ENCODE results near the gene PSMD1. TPM values are rescaled to one million over a fixed set of nuclear protein-coding genes. Genes with fewer than 3 reads are reported as not detected.

The PSMD1 gene
- polyA plus RNA-seq, 1 donor (not counting 4 experiments of a cell fraction or from before 2014, with no cell fraction given) = 262 TPM

- TF ChIP-seq CTCF (optimal IDR thresholded peaks at IDR 0.05 in 1 of 3, IDR thresholded peaks at IDR 0.05 in 1 of 3, conservative IDR thresholded peaks at IDR 0.05 in 1 of 3; ENCODE audit: extremely low read depth in 1 of 3, insufficient read depth in 2 of 3, low read length in 3 of 3) = no peak
- TF ChIP-seq EZH2 (IDR thresholded peaks at IDR 0.05; ENCODE audit: low read length) = no peak
- Histone ChIP-seq H3K9ac (ENCODE audit: control insufficient read depth, extremely low read depth, insufficient read depth, low read length) (no peak overlapping the region), H3K27me3 (ENCODE audit: control insufficient read depth, extremely low read depth, insufficient read depth, low read length) (peaks cover 25% of the 10 kb centered on the region), H3K36me3 (ENCODE audit: control insufficient read depth in 2 of 2, extremely low read depth in 1 of 2, insufficient read depth in 2 of 2, low read length in 2 of 2) (no peaks in the 10 kb centered on the region), H3K9me3 (ENCODE audit: control insufficient read depth, low read depth, low read length) (no peaks in the 10 kb centered on the region), H3K4me1 (ENCODE audit: control insufficient read depth, extremely low read depth, insufficient read depth, low read length) (no peaks in the 10 kb centered on the region), H3K4me2 (ENCODE audit: control insufficient read depth, extremely low read depth, insufficient read depth, low read depth, low read length) (no peak overlapping the region), H3K79me2 (ENCODE audit: control insufficient read depth, insufficient read depth, low read length) (no peaks in the 10 kb centered on the region), H3K4me3 (ENCODE audit: control insufficient read depth in 2 of 3, extremely low read depth in 1 of 3, insufficient read depth in 2 of 3, low read depth in 1 of 3, low read length in 3 of 3) (no peak overlapping the region), H4K20me1 (ENCODE audit: control insufficient read depth, extremely low read depth, insufficient read depth, low read length) (no peaks in the 10 kb centered on the region), H2AFZ (ENCODE audit: control insufficient read depth, low read length) (no peak overlapping the region), H3K9me1 (ENCODE audit: control insufficient read depth, extremely low read depth, insufficient read depth, low read length) (no peaks in the 10 kb centered on the region), H3K27ac (ENCODE audit: control insufficient read depth, insufficient read depth, low read length) (no peak overlapping the region)
- dilution Hi-C loops (cut with MboI; ENCODE audit: extremely low pct_ligation_motif_present, low sequenced_read_pairs) = no loop called here
- no peak for DNase-seq (ENCODE audit: low read depth, low spot score)
- no peak for FAIRE-seq
Observed at GRCh38 chr2:231032575-231033140, 24.0 kb upstream of the PSMD1 start.

GRCh38 chr2:231033147-231034132, 23.2 kb upstream of the PSMD1 start:
- no peak overlapping the region for H3K4me3 ChIP-seq (ENCODE audit: control insufficient read depth in 2 of 3, extremely low read depth in 1 of 3, insufficient read depth in 2 of 3, low read depth in 1 of 3, low read length in 3 of 3)
- TF ChIP-seq CTCF (optimal IDR thresholded peaks at IDR 0.05 in 1 of 3, IDR thresholded peaks at IDR 0.05 in 1 of 3, conservative IDR thresholded peaks at IDR 0.05 in 1 of 3; ENCODE audit: extremely low read depth in 1 of 3, insufficient read depth in 2 of 3, low read length in 3 of 3) = no peak
- TF ChIP-seq EZH2 (IDR thresholded peaks at IDR 0.05; ENCODE audit: low read length) = no peak
- H4K20me1 ChIP-seq (ENCODE audit: control insufficient read depth, extremely low read depth, insufficient read depth, low read length) = no peaks in the 10 kb centered on the region
- no peaks in the 10 kb centered on the region for H3K9me1 ChIP-seq (ENCODE audit: control insufficient read depth, extremely low read depth, insufficient read depth, low read length)
- no peaks in the 10 kb centered on the region for H3K36me3 ChIP-seq (ENCODE audit: control insufficient read depth in 2 of 2, extremely low read depth in 1 of 2, insufficient read depth in 2 of 2, low read length in 2 of 2)
- peaks cover 28% of the 10 kb centered on the region for H3K27me3 ChIP-seq (ENCODE audit: control insufficient read depth, extremely low read depth, insufficient read depth, low read length)
- H3K9ac ChIP-seq (ENCODE audit: control insufficient read depth, extremely low read depth, insufficient read depth, low read length) = no peak overlapping the region
- DNase-seq (ENCODE audit: low read depth, low spot score) = no peak
- H3K27ac ChIP-seq (ENCODE audit: control insufficient read depth, insufficient read depth, low read length) = no peak overlapping the region
- no peaks in the 10 kb centered on the region for H3K79me2 ChIP-seq (ENCODE audit: control insufficient read depth, insufficient read depth, low read length)
- dilution Hi-C loops (cut with MboI; ENCODE audit: extremely low pct_ligation_motif_present, low sequenced_read_pairs) = no loop called here
- H3K4me1 ChIP-seq (ENCODE audit: control insufficient read depth, extremely low read depth, insufficient read depth, low read length) = no peaks in the 10 kb centered on the region
- no peak overlapping the region for H3K4me2 ChIP-seq (ENCODE audit: control insufficient read depth, extremely low read depth, insufficient read depth, low read depth, low read length)
- FAIRE-seq = no peak
- H3K9me3 ChIP-seq (ENCODE audit: control insufficient read depth, low read depth, low read length) = no peaks in the 10 kb centered on the region
- no peak overlapping the region for H2AFZ ChIP-seq (ENCODE audit: control insufficient read depth, low read length)
